HG03565 (cell line): ENCODE measurements around the gene ANKRD12.

Experiments used
- ATAC-seq: cut with Tn5 transposase; IDR thresholded peaks from one replicate; pipeline ENCODE4 v1.9.1; 2021; ENCODE audit warnings: mild to moderate bottlenecking, moderate library complexity; ENCODE audit not compliant: unreplicated experiment

The ANKRD12 gene

DNA sequence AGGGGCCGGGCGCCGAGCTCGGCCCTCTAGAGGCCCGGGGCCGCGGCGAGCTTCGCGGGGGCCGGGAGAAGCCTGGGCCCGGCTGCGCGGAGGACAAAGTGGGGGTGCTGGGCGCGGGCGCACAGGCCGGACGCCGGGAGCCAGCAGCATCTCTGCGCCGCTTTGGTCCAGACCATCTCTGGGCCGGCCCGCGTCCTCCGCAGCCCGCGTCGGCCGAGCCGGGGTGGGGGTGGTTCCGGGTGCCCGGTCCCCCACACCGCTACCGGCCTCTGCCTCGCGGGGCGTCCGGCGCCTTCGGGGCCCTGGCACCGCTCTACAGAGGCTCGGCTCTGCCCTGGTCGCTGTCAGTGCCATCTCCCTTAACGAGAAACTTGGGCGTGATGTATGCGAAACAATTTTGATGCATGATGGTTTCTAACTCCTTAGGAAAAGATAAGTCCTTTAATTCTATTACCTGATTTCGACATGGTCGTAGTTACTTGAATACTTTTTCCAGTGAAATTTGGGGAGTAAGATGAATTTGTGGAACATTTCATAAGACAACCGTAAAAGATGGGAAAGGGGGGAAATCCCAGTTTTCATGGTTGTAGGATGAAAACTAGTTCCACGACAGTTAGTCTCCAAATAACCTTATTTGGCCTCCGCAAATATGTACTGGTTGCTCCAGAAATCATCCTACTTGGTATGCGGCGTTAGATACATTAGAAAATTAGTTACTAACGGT, 198.6 kb downstream of the ANKRD12 start:
- peak; percentile 21 for ATAC-seq
